IMR-90 (cell line): ENCODE results near the gene MMRN2.

Experiments used
- BHLHE40 ChIP-seq: fragments of 150-350 bp; IDR thresholded peaks from 2 replicates; pipeline ENCODE4 v1.6.1; 2016; ENCODE audit warnings: mild to moderate bottlenecking, low read depth, low read length
- CHD1 ChIP-seq: IDR thresholded peaks from 2 replicates; pipeline ENCODE4 v1.6.1; 2012; ENCODE audit warnings: low read depth, low read length, improper control_type of control experiment
- MXI1 ChIP-seq: IDR thresholded peaks from 2 replicates; pipeline ENCODE4 v1.6.1; 2012; ENCODE audit warnings: low read depth, mild to moderate bottlenecking, low read length, moderate library complexity, borderline replicate concordance
- POLR2A ChIP-seq: IDR thresholded peaks from 2 replicates; pipeline ENCODE4 v1.6.1; 2012; ENCODE audit warnings: mild to moderate bottlenecking, low read depth, low read length
- RAD21 ChIP-seq: IDR thresholded peaks from 2 replicates; pipeline ENCODE4 v1.6.1; 2012; ENCODE audit warnings: low read length, improper control_type of control experiment
- RCOR1 ChIP-seq: IDR thresholded peaks from 2 replicates; pipeline ENCODE4 v1.6.1; 2012; ENCODE audit warnings: mild to moderate bottlenecking, low read length, improper control_type of control experiment; ENCODE audit not compliant: insufficient replicate concordance
- RFX5 ChIP-seq: IDR thresholded peaks from 2 replicates; pipeline ENCODE4 v1.8.0; 2012; ENCODE audit warnings: low read depth, mild to moderate bottlenecking, low read length, moderate library complexity
- TF ChIP-seq, protein P1 (sequence below): conservative IDR thresholded peaks from 2 replicates; pipeline ENCODE4 v1.5.1; 2012; ENCODE audit warnings: mild to moderate bottlenecking, low read depth, low read length, improper control_type of control experiment
- TF ChIP-seq, protein P2 (sequence below): fragments of 150-350 bp; IDR thresholded peaks from 2 replicates; pipeline ENCODE4 v1.6.1; 2016; ENCODE audit warnings: low read depth, mild to moderate bottlenecking, low read length, moderate library complexity, borderline replicate concordance
- TF ChIP-seq, protein P3 (sequence below): fragments of 150-350 bp; IDR thresholded peaks from 2 replicates; pipeline ENCODE4 v1.6.1; 2017; ENCODE audit warnings: mild to moderate bottlenecking, antibody characterized with exemption, low read length, low read depth

DNA sequence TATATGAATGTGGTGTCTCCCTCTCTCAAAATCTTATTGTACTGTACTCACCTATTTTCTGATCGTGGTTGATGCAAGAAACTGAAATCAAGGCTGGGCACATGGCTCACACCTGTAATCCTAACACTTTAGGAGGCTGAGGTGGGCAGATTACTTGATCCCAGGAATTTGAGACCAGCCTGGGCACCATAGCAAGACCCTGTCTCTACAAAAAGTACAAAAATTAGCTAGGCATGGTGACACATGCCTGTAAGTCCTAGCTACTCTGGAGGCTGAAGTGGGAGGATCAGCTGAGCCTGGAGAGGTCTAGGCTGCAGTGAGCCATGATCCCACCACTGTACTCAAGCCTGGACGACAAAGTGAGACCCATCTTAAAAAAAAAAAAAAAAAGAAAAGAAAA is 16.0 kb downstream of the MMRN2 start:
- TF ChIP-seq, protein P1, sequence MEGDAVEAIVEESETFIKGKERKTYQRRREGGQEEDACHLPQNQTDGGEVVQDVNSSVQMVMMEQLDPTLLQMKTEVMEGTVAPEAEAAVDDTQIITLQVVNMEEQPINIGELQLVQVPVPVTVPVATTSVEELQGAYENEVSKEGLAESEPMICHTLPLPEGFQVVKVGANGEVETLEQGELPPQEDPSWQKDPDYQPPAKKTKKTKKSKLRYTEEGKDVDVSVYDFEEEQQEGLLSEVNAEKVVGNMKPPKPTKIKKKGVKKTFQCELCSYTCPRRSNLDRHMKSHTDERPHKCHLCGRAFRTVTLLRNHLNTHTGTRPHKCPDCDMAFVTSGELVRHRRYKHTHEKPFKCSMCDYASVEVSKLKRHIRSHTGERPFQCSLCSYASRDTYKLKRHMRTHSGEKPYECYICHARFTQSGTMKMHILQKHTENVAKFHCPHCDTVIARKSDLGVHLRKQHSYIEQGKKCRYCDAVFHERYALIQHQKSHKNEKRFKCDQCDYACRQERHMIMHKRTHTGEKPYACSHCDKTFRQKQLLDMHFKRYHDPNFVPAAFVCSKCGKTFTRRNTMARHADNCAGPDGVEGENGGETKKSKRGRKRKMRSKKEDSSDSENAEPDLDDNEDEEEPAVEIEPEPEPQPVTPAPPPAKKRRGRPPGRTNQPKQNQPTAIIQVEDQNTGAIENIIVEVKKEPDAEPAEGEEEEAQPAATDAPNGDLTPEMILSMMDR, result no peak
- TF ChIP-seq POLR2A (no peak), RCOR1 (no peak), RAD21 (no peak), BHLHE40 (no peak), RFX5 (no peak), MXI1 (no peak), CHD1 (no peak)
- TF ChIP-seq, protein P2, sequence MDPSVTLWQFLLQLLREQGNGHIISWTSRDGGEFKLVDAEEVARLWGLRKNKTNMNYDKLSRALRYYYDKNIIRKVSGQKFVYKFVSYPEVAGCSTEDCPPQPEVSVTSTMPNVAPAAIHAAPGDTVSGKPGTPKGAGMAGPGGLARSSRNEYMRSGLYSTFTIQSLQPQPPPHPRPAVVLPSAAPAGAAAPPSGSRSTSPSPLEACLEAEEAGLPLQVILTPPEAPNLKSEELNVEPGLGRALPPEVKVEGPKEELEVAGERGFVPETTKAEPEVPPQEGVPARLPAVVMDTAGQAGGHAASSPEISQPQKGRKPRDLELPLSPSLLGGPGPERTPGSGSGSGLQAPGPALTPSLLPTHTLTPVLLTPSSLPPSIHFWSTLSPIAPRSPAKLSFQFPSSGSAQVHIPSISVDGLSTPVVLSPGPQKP, result no peak
- TF ChIP-seq, protein P3, sequence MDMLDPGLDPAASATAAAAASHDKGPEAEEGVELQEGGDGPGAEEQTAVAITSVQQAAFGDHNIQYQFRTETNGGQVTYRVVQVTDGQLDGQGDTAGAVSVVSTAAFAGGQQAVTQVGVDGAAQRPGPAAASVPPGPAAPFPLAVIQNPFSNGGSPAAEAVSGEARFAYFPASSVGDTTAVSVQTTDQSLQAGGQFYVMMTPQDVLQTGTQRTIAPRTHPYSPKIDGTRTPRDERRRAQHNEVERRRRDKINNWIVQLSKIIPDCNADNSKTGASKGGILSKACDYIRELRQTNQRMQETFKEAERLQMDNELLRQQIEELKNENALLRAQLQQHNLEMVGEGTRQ, result no peak
